ENCODE measurements around the gene S1PR4. TPM values are rescaled to one million over a fixed set of nuclear protein-coding genes. Genes with fewer than 3 reads are reported as not detected.

The S1PR4 gene
- 0.12 to 0.18 TPM (median 0.15 TPM) in 4 of 5 replicates, not detected in the other for total RNA-seq (2022; extraction: Qiagen RNA extraction)

GRCh38 chr19:3178377-3178972 lies at the start of gene S1PR4:
S1PR4 (plus strand) TSS chr19:3178769; CDS start chr19:3178793, 24 bp downstream.

GRCh38 chr19:3135961-3136683 lies 42.4 kb upstream of the S1PR4 start, which contains the start of gene GNA15:
GNA15 (plus strand) TSS chr19:3136033; CDS start chr19:3136451, 418 bp downstream.

GRCh38 chr19:3185461-3186159 lies 7.0 kb downstream of the S1PR4 start, which contains the start of gene NCLN:
NCLN (plus strand) TSS chr19:3185930; CDS start chr19:3186031, 101 bp downstream.

GRCh38 chr19:3224346-3225168 lies 46.0 kb downstream of the S1PR4 start, which contains the start of gene CELF5:
CELF5 (plus strand) TSS chr19:3224661; CDS start chr19:3224740, 79 bp downstream.

Other genes starting within 250 kb of the S1PR4 start
- 1.4 to 2.1 TPM (median 1.7 TPM) in 5 replicates for gene ZNF77, start 233.8 kb upstream of the S1PR4 start, total RNA-seq (2022; extraction: Qiagen RNA extraction)
- 3.4 to 6.1 TPM (median 5.6 TPM) in 5 replicates for gene TLE6, start 201.2 kb upstream of the S1PR4 start, total RNA-seq (2022; extraction: Qiagen RNA extraction)
- 2.1 to 3.2 TPM (median 2.7 TPM) in 5 replicates for gene TLE2, start 149.5 kb upstream of the S1PR4 start, total RNA-seq (2022; extraction: Qiagen RNA extraction)
- 171 to 256 TPM (median 249 TPM) in 5 replicates for gene TLE5, start 116.3 kb upstream of the S1PR4 start, total RNA-seq (2022; extraction: Qiagen RNA extraction)
- gene GNA11, start 84.4 kb upstream of the S1PR4 start, total RNA-seq (2022; extraction: Qiagen RNA extraction) = 31.1 to 36.3 TPM (median 33.4 TPM) in 5 replicates
- gene GNA15, start 42.7 kb upstream of the S1PR4 start, total RNA-seq (2022; extraction: Qiagen RNA extraction) = 0.06 to 0.08 TPM (median 0.07 TPM) in 5 replicates
- gene NCLN, start 7.2 kb downstream of the S1PR4 start, total RNA-seq (2022; extraction: Qiagen RNA extraction) = 66.0 to 93.1 TPM (median 88.6 TPM) in 5 replicates
- gene CELF5, start 45.9 kb downstream of the S1PR4 start, total RNA-seq (2022; extraction: Qiagen RNA extraction) = 0.35 to 0.92 TPM (median 0.47 TPM) in 5 replicates
- 34.1 to 44.3 TPM (median 43.3 TPM) in 5 replicates for gene NFIC, start 187.8 kb downstream of the S1PR4 start, total RNA-seq (2022; extraction: Qiagen RNA extraction)